Measurements from ENCODE around the gene MMP27.
"Not testable (repeated sequence)": the region's sequence is repeated elsewhere in the genome, so short reads cannot be mapped to it uniquely, and the experiment has no call there.

The MMP27 gene

DNA sequence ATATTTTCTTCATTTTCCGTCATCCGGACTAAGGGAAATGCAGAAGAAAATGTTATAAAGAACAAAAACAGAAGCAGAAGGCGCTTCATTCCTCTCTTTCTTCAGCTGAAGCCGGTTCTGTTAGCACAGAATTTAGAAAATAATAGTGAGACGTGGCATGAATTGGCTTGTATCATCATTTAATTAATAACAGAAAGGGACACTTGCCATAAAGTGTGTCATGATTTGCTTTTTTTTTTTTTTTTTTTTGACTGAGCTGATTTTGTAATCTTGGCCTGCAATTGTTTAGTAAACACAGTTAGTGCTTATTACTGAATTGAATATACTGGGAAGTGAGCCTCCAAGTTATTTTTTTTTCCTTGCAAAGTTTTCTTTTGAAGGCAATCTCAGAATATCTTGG is at the start of gene MMP27:
Gene MMP27 (minus strand): TSS at position 144 of the 400 bp plus-strand sequence. CDS start 55 bp downstream, at position 89.
- peaks cover 9 to 36% of the 10 kb centered on the region in 2 donors for H3K27me3 Mint-ChIP-seq
- ATAC-seq (replicated peaks) (no peak), DNase-seq (no peak)
- no peaks in the 10 kb centered on the region for H3K4me1 Mint-ChIP-seq
- no peak within 1 kb of the TSS for H3K27ac Mint-ChIP-seq
- no peaks in the 10 kb centered on the region for H3K9me3 Mint-ChIP-seq
- H3K4me3 Mint-ChIP-seq = no peak within 1 kb of the TSS
- no peaks in the 10 kb centered on the region for H3K36me3 Mint-ChIP-seq

- DNase-seq (no peak), ATAC-seq (replicated peaks) (no peak)
- no peak overlapping the region for H3K4me3 Mint-ChIP-seq
- H3K4me1 Mint-ChIP-seq = peaks cover 0 to 3% of the 10 kb centered on the region in 2 donors
- peaks cover 0 to 2% of the 10 kb centered on the region in 2 donors for H3K9me3 Mint-ChIP-seq
- no peak overlapping the region for H3K27ac Mint-ChIP-seq
- H3K36me3 Mint-ChIP-seq = no peaks in the 10 kb centered on the region
- H3K27me3 Mint-ChIP-seq = peaks cover 27 to 29% of the 10 kb centered on the region in 2 donors
Measured at GRCh38 chr11:102753267-102753666, 47.7 kb upstream of the MMP27 start.

DNA sequence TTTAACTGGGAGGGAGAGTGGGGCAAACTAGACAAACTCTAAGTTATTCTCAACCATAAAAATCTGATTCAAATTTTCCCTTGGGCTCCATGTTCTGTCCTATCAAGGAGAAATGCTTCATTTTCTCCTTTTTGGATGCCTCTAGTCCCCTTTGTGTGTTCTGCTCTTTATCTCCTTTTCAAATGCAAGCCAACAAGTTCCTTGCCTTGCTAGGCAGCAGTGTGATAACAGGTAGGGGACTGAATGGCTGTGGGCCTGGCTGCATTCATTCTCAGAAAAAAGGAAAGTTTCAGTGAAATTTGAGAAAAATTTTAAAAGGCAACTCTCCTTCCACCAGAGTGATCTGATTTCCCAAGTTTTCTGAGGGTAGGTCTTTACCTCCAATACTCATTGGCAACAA is 46.1 kb upstream of the MMP27 start:
- H3K27ac Mint-ChIP-seq = no peak overlapping the region
- ATAC-seq (replicated peaks) (no peak), DNase-seq (no peak)
- peaks cover 3 to 4% of the 10 kb centered on the region in 2 donors for H3K36me3 Mint-ChIP-seq
- no peaks in the 10 kb centered on the region for H3K4me1 Mint-ChIP-seq
- no peak overlapping the region for H3K4me3 Mint-ChIP-seq
- H3K27me3 Mint-ChIP-seq = peaks cover 24 to 25% of the 10 kb centered on the region in 2 donors
- peaks cover 7 to 8% of the 10 kb centered on the region in 2 donors for H3K9me3 Mint-ChIP-seq

GRCh38 chr11:102749101-102749722 is 43.6 kb upstream of the MMP27 start:
- H3K27ac Mint-ChIP-seq = no peak overlapping the region
- peaks cover 3 to 4% of the 10 kb centered on the region in 2 donors for H3K36me3 Mint-ChIP-seq
- ATAC-seq (replicated peaks) (no peak), DNase-seq (no peak)
- peaks cover 10 to 11% of the 10 kb centered on the region in 2 donors for H3K9me3 Mint-ChIP-seq
- no peaks in the 10 kb centered on the region for H3K4me1 Mint-ChIP-seq
- H3K4me3 Mint-ChIP-seq = no peak overlapping the region
- H3K27me3 Mint-ChIP-seq = peaks cover 17 to 19% of the 10 kb centered on the region in 2 donors

GRCh38 chr11:102746746-102747578 is 41.4 kb upstream of the MMP27 start:
- not testable (repeated sequence) for DNase-seq; H3K4me3 Mint-ChIP-seq; ATAC-seq (replicated peaks); H3K4me1 Mint-ChIP-seq; H3K27ac Mint-ChIP-seq; H3K36me3 Mint-ChIP-seq
- Mint-ChIP-seq H3K27me3 (peaks cover 12 to 13% of the 10 kb centered on the region in 2 donors), H3K9me3 (peaks cover 10 to 13% of the 10 kb centered on the region in 2 donors)

- ATAC-seq (replicated peaks) (no peak), DNase-seq (no peak)
- Mint-ChIP-seq H3K9me3 (no peaks in the 10 kb centered on the region), H3K4me3 (no peak overlapping the region), H3K27me3 (peaks cover 7 to 16% of the 10 kb centered on the region in 2 donors), H3K27ac (no peak overlapping the region), H3K4me1 (no peaks in the 10 kb centered on the region), H3K36me3 (no peaks in the 10 kb centered on the region)
Measured at GRCh38 chr11:102734650-102735049, 29.1 kb upstream of the MMP27 start.

DNA sequence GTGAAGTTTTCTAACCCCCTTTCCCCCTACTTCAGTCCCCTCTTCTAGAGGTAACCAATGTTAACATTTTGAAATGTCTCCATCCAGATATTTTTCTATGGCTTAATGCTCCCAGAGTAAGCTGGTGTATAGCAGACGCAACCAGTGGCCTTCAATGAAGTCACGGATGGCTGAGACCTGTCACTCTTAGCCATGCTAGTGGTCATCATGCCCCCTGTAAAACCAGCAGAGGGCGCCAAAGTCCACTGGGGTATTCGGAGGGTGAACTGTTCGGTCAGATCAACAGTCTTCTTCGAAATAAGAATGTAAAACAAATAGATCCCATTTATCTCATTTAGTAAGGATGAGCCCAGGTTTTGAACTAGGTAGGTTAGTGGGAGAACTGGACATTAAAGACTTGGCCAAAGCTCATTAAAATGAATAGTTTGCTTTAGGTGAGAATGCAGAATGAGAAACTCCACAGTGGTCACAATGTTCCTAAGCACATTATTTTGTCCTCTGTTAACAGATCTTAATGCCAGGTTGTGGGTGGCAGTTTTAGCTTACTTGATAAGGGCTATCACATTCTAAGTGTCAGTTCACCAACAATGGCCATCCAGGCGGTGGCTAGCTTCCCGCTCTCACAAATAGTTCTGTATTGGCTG is 27.8 kb upstream of the MMP27 start:
- ATAC-seq (replicated peaks) (peak; percentile 65 to 68), DNase-seq (no peak)
- Mint-ChIP-seq H3K27ac (no peak overlapping the region), H3K36me3 (no peaks in the 10 kb centered on the region), H3K9me3 (no peaks in the 10 kb centered on the region), H3K4me1 (no peaks in the 10 kb centered on the region), H3K4me3 (no peak overlapping the region), H3K27me3 (peaks cover 5 to 12% of the 10 kb centered on the region in 2 donors)

DNA sequence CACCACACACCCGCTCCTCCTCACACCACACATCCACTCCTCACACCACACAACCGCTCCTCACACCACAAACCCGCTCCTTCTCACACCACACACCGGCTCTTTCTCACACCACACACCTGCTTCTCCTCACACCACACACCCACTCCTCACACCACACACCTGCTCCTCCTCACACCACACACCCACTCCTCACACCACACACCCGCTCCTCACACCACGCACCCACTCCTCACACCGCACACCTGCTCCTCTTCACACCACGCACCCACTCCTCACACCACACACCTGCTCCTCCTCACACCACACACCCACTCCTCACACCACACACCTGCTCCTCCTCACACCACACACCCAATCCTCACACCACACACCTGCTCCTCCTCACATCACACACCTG is 25.4 kb upstream of the MMP27 start:
- H3K36me3 Mint-ChIP-seq; H3K4me1 Mint-ChIP-seq; H3K9me3 Mint-ChIP-seq; H3K27me3 Mint-ChIP-seq; H3K27ac Mint-ChIP-seq; ATAC-seq (replicated peaks); DNase-seq; H3K4me3 Mint-ChIP-seq: not testable (repeated sequence)

- Mint-ChIP-seq H3K4me1 (no peaks in the 10 kb centered on the region), H3K9me3 (no peaks in the 10 kb centered on the region), H3K4me3 (no peak overlapping the region), H3K36me3 (no peaks in the 10 kb centered on the region), H3K27me3 (no peaks in the 10 kb centered on the region), H3K27ac (no peak overlapping the region)
- no peak for ATAC-seq (replicated peaks)
- DNase-seq = no peak
Measured at GRCh38 chr11:102729849-102730815, 24.6 kb upstream of the MMP27 start.

- Mint-ChIP-seq H3K4me3 (no peak overlapping the region), H3K36me3 (no peaks in the 10 kb centered on the region), H3K27me3 (no peaks in the 10 kb centered on the region), H3K9me3 (no peaks in the 10 kb centered on the region), H3K27ac (no peak overlapping the region), H3K4me1 (no peaks in the 10 kb centered on the region)
- ATAC-seq (replicated peaks) (no peak), DNase-seq (no peak)
Measured at GRCh38 chr11:102727890-102728289, 22.3 kb upstream of the MMP27 start.

GRCh38 chr11:102724904-102725500 is 19.4 kb upstream of the MMP27 start, which contains the start of gene MMP8:
Gene MMP8, minus strand, starts transcription at chr11:102724954. Its CDS starts 99 bp downstream, at chr11:102724855.
- DNase-seq (no peak), ATAC-seq (replicated peaks) (no peak)
- H3K27me3 Mint-ChIP-seq = peaks cover 0 to 6% of the 10 kb centered on the region in 2 donors
- no peaks in the 10 kb centered on the region for H3K4me1 Mint-ChIP-seq
- H3K27ac Mint-ChIP-seq = no peak within 1 kb of the TSS
- H3K9me3 Mint-ChIP-seq = no peaks in the 10 kb centered on the region
- no peak within 1 kb of the TSS for H3K4me3 Mint-ChIP-seq
- H3K36me3 Mint-ChIP-seq = no peaks in the 10 kb centered on the region

GRCh38 chr11:102722821-102723220 is 17.3 kb upstream of the MMP27 start:
- ATAC-seq (replicated peaks) (no peak), DNase-seq (no peak)
- Mint-ChIP-seq H3K4me1 (no peaks in the 10 kb centered on the region), H3K27me3 (peaks cover 12 to 20% of the 10 kb centered on the region in 2 donors), H3K4me3 (no peak overlapping the region), H3K27ac (no peak overlapping the region), H3K36me3 (no peaks in the 10 kb centered on the region), H3K9me3 (no peaks in the 10 kb centered on the region)

DNA sequence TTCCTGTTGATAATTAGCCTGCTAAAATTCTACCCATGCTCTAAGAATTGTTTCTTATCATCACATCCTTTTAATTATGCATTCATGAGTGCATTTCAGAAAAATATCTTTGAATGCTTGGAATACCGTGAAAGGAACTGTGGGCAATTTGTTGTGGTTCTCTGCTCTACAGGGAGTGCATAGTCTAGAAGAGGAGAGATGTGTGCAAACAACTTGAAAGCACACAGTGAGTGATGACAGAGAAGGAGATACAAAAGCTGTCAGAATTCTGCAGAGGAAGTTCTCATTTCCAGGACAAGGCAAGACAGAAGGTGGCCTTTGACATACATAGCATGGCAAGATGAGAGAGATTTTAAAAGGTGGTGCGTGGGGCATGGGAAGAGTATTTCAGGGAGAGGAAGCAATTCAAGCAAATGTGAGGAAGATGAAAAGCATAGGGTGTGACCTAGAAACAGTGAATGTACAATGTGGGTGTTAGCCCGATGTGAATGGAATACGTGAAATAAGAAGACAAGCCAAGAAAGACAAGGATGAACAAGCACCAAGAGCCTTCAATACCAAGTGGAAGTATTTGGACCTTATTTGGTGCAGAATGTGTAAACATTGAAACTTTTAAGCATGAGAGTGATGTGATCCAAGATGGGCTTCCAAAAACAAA is 14.2 kb upstream of the MMP27 start:
- DNase-seq = no peak
- Mint-ChIP-seq H3K4me3 (no peak overlapping the region), H3K27me3 (peaks cover 16 to 24% of the 10 kb centered on the region in 2 donors), H3K27ac (no peak overlapping the region), H3K4me1 (peaks cover 0 to 2% of the 10 kb centered on the region in 2 donors), H3K9me3 (no peaks in the 10 kb centered on the region), H3K36me3 (no peaks in the 10 kb centered on the region)
- ATAC-seq (replicated peaks) = no peak
